GM12892 (cell line): ENCODE data around the gene IRS2.

Source experiments
- DNase-seq: peaks from one replicate; pipeline ENCODE4 v3.0.0; 2011; ENCODE audit not compliant: insufficient read length
- FAIRE-seq: peaks from 2 replicates; lab custom pipeline; 2011; peaks lifted over from hg19 to GRCh38; lab: Jason Lieb, UNC
- POLR2A ChIP-seq: IDR thresholded peaks from 2 replicates; pipeline ENCODE4 v1.6.1; 2011; ENCODE audit warnings: low read depth, low read length, control low read depth
- POLR2AphosphoS5 ChIP-seq: IDR thresholded peaks from 2 replicates; pipeline ENCODE4 v1.6.1; 2011; ENCODE audit warnings: low read depth, low read length, control low read depth
- TAF1 ChIP-seq: IDR thresholded peaks from 2 replicates; pipeline ENCODE4 v1.6.1; 2011; ENCODE audit warnings: low read depth, mild to moderate bottlenecking, control low read depth, low read length, borderline replicate concordance

The IRS2 gene

GRCh38 chr13:109706015-109706715 is 80.2 kb downstream of the IRS2 start:
- DNase-seq = no peak
- no peak for FAIRE-seq
- TF ChIP-seq POLR2A (no peak), TAF1 (no peak), POLR2AphosphoS5 (no peak)

GRCh38 chr13:109704771-109705635 is 81.4 kb downstream of the IRS2 start:
- no peak for FAIRE-seq
- TF ChIP-seq POLR2A (no peak), POLR2AphosphoS5 (no peak), TAF1 (no peak)
- DNase-seq = no peak

GRCh38 chr13:109703250-109703649 is 83.1 kb downstream of the IRS2 start:
- DNase-seq = no peak
- TF ChIP-seq TAF1 (no peak), POLR2A (no peak), POLR2AphosphoS5 (no peak)
- FAIRE-seq = no peak
